ENCODE results near the gene NMRAL1.
A peak's percentile ranks its signal among the peaks of the same experiment; 100 is the strongest.

Gene NMRAL1

DNA sequence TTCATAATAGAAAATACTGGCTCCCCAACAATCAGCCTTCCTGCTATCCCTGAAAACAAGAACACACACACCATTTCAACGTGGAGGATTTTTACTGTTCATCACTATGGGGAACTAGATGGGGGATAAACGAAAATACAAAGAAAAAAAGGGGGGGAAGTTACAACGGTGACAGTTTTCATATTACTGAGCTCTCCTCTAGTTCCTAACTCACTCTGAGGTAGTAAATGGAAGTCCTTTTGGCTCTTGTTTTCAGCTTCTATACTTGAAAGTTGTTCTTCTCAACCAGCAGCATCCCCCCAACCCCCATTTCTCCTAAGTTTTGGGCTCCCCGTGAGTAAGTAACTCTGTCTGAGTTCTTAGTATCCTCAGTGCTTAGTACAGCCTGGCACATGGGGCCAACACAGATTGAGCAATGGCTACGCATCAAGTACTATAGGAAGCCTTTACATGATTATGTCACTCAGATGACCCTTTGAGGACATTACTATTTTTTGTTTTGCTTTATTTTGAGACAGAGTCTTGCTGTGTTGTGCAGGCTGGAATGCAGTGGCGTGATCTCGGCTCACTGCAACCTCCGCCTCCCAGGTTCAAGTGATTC is 53.8 kb downstream of the NMRAL1 start:
- no peak for DNase-seq

DNA sequence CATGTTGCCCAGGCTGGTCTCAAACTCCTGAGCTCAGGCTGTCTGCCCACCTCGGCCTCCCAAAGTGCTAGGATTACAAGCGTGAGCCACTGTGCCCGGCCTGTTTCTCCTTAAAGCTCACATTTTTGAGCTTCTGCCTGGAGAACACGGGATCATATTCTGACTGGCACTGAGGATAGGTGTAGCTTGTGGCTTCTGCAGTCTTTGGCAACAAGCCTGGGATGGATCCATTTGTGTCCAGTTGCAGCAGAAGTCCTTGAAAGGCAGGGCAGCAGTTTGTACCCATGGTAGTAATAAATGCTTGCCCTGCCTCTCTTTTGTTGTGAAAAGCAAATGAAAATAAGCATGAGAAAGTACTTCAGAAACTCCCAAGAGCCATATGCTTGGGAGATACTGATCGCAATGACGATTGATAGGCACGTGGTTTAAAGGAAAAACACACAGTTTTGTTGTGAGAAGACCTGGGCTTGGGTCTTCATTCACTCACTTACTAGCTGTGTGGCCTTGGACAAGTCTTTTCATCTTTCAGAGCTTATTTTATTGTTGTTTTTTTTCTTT is 54.9 kb downstream of the NMRAL1 start:
- no peak for DNase-seq

DNA sequence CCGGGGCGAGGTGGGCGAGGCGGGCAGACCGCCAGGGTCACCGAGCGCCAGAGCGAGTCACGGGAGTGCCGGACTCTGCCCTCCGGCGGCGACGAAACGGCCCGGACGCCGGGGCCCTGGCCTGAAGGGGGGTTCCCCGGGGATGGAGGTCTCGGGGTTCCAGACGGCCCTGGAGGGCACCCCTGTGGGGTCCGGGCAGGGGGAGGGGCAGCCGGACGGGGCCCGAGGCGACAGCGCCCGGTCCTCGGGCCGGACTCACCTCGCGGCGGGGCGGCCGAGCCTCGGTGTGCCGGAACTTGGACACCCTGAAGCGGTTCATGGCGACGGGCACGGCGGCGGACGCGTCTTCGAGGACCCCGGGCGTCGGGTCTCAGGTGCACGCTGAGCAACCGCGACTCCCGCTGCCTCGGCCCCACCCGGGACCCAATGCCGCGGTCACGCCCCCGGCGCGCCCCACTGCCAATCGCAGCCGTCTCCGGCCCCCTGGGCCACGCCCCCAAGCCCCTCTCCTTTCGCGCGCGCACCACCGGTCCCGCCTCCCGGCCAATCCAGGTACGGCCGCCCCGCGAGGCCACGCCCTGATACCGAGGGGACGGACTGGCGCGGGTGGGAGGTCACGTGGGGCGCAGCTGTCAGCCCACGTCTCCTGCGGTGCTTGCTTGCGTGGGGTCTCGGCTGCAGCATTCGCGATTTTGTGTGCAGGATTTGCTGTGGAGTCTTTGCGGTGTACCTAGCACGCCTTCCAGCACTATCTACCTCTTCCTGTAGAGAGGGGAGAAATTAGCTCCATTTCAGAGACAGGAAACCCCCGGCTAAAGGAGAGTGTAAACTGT is 58.0 kb downstream of the NMRAL1 start, which contains the start of gene CORO7:
CORO7 (minus strand) TSS at position 397 of the 833 bp plus-strand sequence; CDS start at position 319, 78 bp downstream.
- DNase-seq = peak; percentile 69

DNA sequence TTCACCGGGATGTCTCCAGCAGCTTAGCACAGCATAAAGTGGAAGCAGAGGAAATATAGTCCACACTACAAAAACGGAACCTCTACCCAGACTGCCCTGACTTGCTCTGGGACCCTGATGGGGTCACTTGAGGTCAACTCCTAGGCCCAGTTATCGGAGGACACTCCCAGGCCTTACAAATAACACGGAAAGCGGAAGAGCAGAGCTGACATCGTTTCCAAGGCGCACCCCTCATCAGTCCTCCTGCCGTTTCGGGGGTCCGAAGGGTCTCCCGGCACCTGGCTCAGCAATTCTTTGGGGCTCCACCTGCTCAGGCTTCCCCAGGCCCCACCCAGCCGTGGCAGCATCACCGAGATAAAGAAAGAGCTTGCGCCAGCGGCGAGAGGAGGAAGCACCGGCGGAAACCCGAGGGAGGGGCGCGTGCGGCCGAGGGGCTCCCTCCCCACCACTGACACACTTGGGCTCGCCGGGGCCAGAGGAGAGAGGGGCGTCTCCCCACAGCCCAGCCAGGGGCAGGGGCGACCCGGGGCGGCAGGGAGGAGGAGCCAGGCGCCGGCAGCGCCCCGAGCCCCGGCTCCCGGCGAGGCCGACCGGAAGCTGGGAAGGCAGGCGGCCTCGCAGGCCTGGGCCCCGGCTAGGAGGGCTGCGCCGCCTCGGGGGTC is 58.8 kb downstream of the NMRAL1 start:
- no peak for DNase-seq

DNA sequence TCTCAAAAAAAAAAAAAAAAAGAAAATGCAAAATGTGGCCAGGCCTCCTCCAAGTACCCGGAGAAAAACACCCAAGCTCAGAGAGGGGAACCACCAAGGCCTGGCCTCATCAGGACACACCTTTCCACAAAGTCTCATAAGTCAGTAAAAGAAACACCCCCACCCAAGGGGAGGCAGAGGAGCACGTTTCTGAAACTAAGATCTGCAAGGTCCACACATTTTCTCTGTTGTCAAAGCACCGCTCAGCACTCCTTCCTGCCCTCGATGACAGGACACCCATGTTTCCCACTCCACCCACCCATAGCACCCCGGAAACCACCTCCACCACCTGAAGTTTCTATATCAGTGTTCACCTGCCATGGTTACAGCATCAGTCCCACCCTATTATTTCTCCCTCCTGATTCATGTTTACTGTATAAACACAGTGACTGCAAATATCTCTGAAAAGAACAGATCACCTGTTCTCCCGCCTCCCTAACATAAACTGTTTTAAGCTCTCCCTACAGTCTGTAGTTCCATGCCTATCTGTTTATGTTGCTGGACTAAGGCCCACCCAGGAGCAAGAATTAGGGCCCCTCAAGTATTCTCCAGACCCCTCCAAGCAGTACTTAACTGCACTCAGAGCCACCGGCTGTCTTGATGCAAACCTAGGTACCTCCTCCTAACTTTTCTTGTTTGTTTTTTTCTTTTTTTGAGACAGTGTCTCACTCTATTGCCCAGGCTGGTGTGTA is 60.1 kb downstream of the NMRAL1 start:
- DNase-seq = no peak

DNA sequence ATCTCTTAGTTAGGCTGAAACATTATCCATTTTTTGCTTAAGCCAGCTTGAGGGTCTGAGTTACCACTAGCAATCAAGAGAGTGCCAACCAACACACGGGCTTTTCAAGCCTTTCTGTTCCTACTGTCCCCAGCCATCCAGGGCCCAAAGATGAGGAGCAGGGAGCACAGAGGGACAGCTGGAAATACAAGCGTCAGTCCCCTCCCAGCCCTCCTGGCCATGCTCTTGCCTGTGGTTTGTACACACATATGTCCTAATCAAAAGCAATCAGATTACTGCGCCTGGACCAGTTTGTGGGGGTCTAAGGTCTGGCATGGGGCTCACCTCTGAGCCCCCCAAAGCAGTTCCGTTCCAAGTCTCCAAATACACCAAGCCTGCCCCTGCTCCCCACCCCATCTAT is 61.6 kb downstream of the NMRAL1 start:
- no peak for DNase-seq

DNA sequence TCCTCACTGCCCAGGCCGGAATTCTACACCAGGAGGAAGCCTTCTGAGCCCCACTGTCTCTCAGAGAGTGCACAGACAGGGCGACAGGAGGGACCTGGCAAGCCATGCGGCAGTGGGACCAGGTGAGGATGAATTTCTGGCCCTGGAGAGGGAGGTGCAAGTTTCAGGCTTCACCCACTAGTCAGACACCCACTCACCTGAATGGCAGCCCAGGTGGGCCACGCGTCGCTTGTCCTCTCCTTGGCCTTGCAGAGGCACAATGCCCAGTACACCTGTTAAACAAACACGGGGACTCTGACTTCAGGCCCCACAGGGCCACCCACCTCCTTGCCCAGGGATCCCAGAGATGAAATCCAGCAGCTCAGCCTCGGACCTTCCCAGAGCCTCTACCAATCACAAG is 62.3 kb downstream of the NMRAL1 start:
- DNase-seq = no peak

All from NCI-H1694 (cell line).